Gastroesophageal sphincter (tissue), 4 donors: ENCODE results near the gene SLC25A41. TPM values are rescaled to one million over a fixed set of nuclear protein-coding genes. Genes with fewer than 3 reads are reported as not detected.

ENCODE experiments used
- ATAC-seq: fragments of 150-250 bp; one replicate; pipeline ENCODE4 v1.9.1; 2016; ENCODE audit warnings: mild to moderate bottlenecking, moderate library complexity
- H3K27ac ChIP-seq, 4 donors: fragments of 200-600 bp; sonication (generic) in 3 of 4; 1 replicate in 3 of 4; 2 replicates in 1 of 4; pipeline ENCODE4 v1.5.1; 2016 to 2019
- H3K27me3 ChIP-seq: fragments of 200-600 bp; sonication (generic); one replicate; pipeline ENCODE4 v1.5.1; 2019
- H3K36me3 ChIP-seq, 2 donors: fragments of 200-600 bp; sonication (generic); one replicate each; pipeline ENCODE4 v1.5.1; 2019; ENCODE audit warnings: control low read depth in 1 of 2
- H3K4me1 ChIP-seq, 3 donors: fragments of 200-600 bp; sonication (generic); 1 replicate in 2 of 3; 2 replicates in 1 of 3; pipeline ENCODE4 v1.5.1; 2016 to 2019; ENCODE audit warnings: control low read depth in 2 of 3
- H3K4me3 ChIP-seq, 2 donors: fragments of 200-600 bp; sonication (generic); one replicate each; pipeline ENCODE4 v1.5.1; 2019; ENCODE audit warnings: mild to moderate bottlenecking in 1 of 2, moderate library complexity in 1 of 2
- H3K9me3 ChIP-seq, 3 donors: fragments of 200-600 bp; sonication (generic); one replicate each; pipeline ENCODE4 v1.5.1; 2017 to 2019; ENCODE audit warnings: control low read depth in 2 of 3
- CTCF ChIP-seq, 4 experiments: fragments of 200-600 bp in 2 of 4; fragments of 450-650 bp in 2 of 4; sonication (generic) in 1 of 4; IDR thresholded peaks; one replicate each; pipeline ENCODE4 v1.5.1; 2017 to 2019; ENCODE audit warnings: antibody characterized with exemption in 4 of 4, mild to moderate bottlenecking in 2 of 4, moderate library complexity in 2 of 4
- EP300 ChIP-seq: sonication (generic); formaldehyde crosslinking; IDR thresholded peaks from one replicate; pipeline ENCODE4 v1.6.1; 2017; ENCODE audit warnings: antibody characterized with exemption, mild to moderate bottlenecking
- POLR2A ChIP-seq, 2 donors: fragments of 450-650 bp; IDR thresholded peaks; one replicate each; pipeline ENCODE4 v1.6.1; 2017; ENCODE audit warnings: antibody characterized with exemption in 2 of 2, mild to moderate bottlenecking in 2 of 2, moderate library complexity in 1 of 2
- POLR2AphosphoS5 ChIP-seq: sonication (generic); formaldehyde crosslinking; IDR thresholded peaks from one replicate; pipeline ENCODE4 v1.6.1; 2017; ENCODE audit warnings: antibody characterized with exemption
- WGBS, 2 donors: methylation state at CpG; one replicate each; pipeline ENCODE4 v1.1.5; 2018; ENCODE audit warnings: low coverage in 1 of 2; 5-methylcytosine and 5-hydroxymethylcytosine counted together
- total RNA-seq, 4 donors: library from RNA; depleted of rRNA; stranded (reverse); fragments of >200 nt; gene quantifications; one replicate each; pipeline ENCODE4 v1.1.0, GENCODE V29; 2016

Gene SLC25A41
- total RNA-seq, 4 donors from 2014 or later, result 0.27 to 1.3 TPM; not detected in 2

DNA sequence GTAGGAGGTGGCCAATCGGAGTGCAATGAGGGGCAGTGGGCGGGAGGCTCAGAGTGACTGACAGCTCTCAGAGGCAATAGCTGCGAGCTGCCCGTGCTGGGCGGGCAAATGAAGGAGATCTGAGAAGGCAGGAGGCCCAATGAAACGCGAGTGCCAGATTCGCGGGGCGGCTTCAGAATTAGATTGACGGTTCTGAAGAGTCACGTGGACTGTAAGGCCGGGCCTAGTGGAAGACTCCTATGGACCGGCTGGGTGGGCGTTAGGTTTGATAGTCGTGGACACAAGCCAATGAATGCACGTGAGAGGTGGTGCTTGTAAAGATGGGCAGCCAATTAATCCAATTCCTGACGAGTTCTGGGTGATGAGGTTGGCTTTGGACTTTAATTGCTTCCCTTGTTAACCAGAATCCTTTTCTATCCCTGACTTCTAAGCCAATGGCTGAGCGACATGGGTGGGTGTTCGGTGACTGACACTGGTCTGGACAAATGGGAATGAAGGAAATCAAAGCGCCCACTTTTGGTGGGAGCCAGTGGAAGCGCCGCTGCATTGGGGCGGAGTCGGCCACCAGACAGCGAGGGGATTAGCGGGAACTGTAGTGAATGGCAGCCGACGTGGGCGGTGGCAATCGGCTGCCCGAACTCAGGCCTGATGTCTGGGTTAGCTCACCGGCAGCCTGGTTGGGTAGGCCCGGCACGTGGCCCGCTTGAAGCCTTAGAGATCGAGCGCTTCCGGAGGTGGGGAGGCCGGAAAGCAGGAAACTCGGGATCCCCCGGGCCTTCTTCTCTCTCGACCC is 8.4 kb downstream of the SLC25A41 start:
- peak overlapping the region; percentile 41 to 90 (median 86) for H3K27ac ChIP-seq
- H3K4me1 ChIP-seq, result peaks cover 0 to 46% (median 18%) of the 10 kb centered on the region in 3 donors
- peak overlapping the region in 1 of 2 donors; percentile 88 for H3K4me3 ChIP-seq
- 8 to 16% methylated on average over 11 to 12 of the region's 43 CpGs for WGBS, 2 donors
- TF ChIP-seq EP300 (no peak), POLR2AphosphoS5 (peak; percentile 64)
- peaks cover 0 to 21% of the 10 kb centered on the region in 2 donors for H3K36me3 ChIP-seq
- no peaks in the 10 kb centered on the region for H3K9me3 ChIP-seq
- ATAC-seq, result peak; percentile 95
- no peaks in the 10 kb centered on the region for H3K27me3 ChIP-seq

DNA sequence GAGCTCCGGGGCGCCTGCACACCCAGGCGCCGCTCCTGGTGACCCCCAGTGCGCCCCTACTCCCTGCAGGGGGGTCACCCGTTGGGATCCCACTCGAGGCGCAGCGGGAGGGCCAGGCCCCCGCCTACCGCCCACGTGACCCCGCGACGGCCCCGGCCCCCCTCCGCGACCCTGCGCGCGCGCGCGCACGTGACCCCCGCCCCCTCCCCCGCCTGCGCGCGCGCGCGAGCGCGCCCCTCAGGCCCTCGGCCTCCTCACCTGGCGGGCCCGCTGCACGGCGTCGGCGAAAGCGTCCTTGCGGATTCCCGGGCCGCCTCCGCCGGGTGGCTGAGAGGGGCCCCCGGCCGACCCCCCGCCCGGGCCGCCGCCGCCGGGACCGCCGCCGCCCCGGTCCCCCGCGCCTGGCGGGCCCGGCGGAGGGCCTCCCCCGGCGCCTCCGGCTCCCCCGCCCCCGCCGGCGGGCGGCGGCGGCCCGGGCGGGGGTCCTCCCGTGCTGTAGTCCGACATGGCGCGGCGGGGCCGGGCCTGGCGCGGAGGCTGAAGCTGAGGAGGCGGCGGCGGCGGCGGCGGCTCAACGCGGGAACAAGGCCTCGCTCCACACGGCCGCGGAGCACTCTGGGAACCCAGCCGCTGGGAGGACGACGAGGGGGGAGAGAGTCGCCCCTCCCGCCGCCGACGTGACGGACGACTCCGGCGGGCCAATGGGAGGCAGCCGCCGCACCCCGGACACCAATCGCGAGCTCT is 9.2 kb downstream of the SLC25A41 start, which contains the start of gene KHSRP:
KHSRP (minus strand) TSS at position 617 of the 744 bp plus-strand sequence; CDS start at position 507, 110 bp downstream.
- H3K27me3 ChIP-seq, result no peaks in the 10 kb centered on the region
- H3K4me1 ChIP-seq, result peaks cover 0 to 54% (median 18%) of the 10 kb centered on the region in 3 donors
- peak within 1 kb of the TSS; percentile 71 to 88 for H3K4me3 ChIP-seq
- H3K27ac ChIP-seq, result peak within 1 kb of the TSS; percentile 41 to 90 (median 86)
- no peaks in the 10 kb centered on the region for H3K9me3 ChIP-seq
- TF ChIP-seq CTCF (IDR thresholded peaks at IDR 0.05) (no peak), POLR2A (IDR thresholded peaks at IDR 0.05) (peak; percentile 76 to 80), POLR2AphosphoS5 (peak; percentile 86)
- 0% methylated on average over 9 of the region's 114 CpGs; no CpG with 5 or more reads in 1 of the 2 donors for WGBS, 2 donors
- ATAC-seq, result no peak
- peaks cover 0 to 29% of the 10 kb centered on the region in 2 donors for H3K36me3 ChIP-seq

DNA sequence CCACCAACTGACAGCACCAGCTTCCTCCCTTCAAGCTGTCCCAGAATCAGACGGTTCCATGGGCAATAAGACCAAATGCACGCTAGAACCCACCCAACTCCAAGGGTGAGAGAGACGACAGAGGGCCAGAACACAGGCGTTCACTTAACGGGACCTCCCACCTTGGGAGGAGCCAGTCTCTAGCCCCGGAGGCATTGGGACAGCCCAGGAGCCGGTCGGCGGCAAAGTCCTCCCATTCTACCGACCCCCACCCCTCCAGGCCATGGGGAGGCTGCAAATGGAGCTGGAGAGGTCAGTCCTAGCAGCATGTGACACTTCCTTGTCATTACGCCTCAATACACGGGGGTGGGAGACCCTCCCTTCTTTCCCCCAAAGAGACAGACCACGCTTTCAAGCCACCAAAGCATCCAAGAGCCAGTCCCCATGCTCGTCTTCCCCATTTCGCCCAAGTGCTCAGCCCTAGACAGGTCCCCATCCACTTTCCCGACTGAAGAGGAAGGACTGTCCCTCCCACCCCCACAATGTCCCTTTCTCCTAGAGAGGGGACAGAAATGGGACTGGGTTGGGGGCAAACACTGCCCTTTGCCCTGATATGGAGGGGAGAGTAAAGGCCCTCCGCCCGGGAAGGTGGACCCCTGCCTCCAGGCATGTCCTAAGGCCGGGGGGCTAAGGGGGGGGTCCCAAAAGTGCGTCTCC is 9.9 kb downstream of the SLC25A41 start:
- Histone ChIP-seq H3K36me3 (peaks cover 0 to 36% of the 10 kb centered on the region in 2 donors), H3K4me3 (peak overlapping the region; percentile 71 to 88), H3K27me3 (no peaks in the 10 kb centered on the region), H3K4me1 (peaks cover 0 to 54% (median 18%) of the 10 kb centered on the region in 3 donors), H3K9me3 (no peaks in the 10 kb centered on the region), H3K27ac (peak overlapping the region; percentile 5 to 86 (median 82))
- 0% methylated on average over 7 to 10 of the region's 20 CpGs for WGBS, 2 donors
- ATAC-seq, result no peak
- TF ChIP-seq POLR2AphosphoS5, result no peak
- TF ChIP-seq EP300, result no peak
- no peak for TF ChIP-seq POLR2A (IDR thresholded peaks at IDR 0.05)
- no peak for TF ChIP-seq CTCF (IDR thresholded peaks at IDR 0.05)

GRCh38 chr19:6421075-6422014 is 12.2 kb downstream of the SLC25A41 start:
- no peaks in the 10 kb centered on the region for H3K9me3 ChIP-seq
- peaks cover 0 to 65% (median 18%) of the 10 kb centered on the region in 3 donors for H3K4me1 ChIP-seq
- TF ChIP-seq CTCF (IDR thresholded peaks at IDR 0.05), result no peak
- no peak for TF ChIP-seq POLR2AphosphoS5
- TF ChIP-seq EP300, result no peak
- TF ChIP-seq POLR2A (IDR thresholded peaks at IDR 0.05), result no peak
- WGBS, 2 donors, result 60 to 73% methylated on average over 1 to 10 of the region's 20 CpGs
- H3K27ac ChIP-seq, result no peak overlapping the region
- no peak overlapping the region for H3K4me3 ChIP-seq
- peaks cover 0 to 59% of the 10 kb centered on the region in 2 donors for H3K36me3 ChIP-seq
- ATAC-seq, result no peak
- no peaks in the 10 kb centered on the region for H3K27me3 ChIP-seq
